Left renal cortex interstitium (tissue), 4 donors: Measurements from ENCODE around the gene EIF4A3. TPM values are rescaled to one million over a fixed set of nuclear protein-coding genes. Genes with fewer than 3 reads are reported as not detected.
"Not testable (repeated sequence)": the region's sequence is repeated elsewhere in the genome, so short reads cannot be mapped to it uniquely, and the experiment has no call there.

ENCODE experiments used
- DNase-seq, 4 donors: peaks; one replicate each; pipeline ENCODE4 v3.0.0-alpha.2; 2013; ENCODE audit warnings: low read depth in 4 of 4, low spot score in 2 of 4, missing footprints in 1 of 4
- polyA plus RNA-seq, 4 donors: library from polyadenylated mRNA; unstranded; fragments of 120-200 nt; gene quantifications; one replicate each; pipeline ENCODE4 v1.2.1, GENCODE V29; 2013; ENCODE audit not compliant: insufficient read length in 4 of 4

Gene EIF4A3
- polyA plus RNA-seq, 4 donors: 111 to 125 (median 115) TPM

DNA sequence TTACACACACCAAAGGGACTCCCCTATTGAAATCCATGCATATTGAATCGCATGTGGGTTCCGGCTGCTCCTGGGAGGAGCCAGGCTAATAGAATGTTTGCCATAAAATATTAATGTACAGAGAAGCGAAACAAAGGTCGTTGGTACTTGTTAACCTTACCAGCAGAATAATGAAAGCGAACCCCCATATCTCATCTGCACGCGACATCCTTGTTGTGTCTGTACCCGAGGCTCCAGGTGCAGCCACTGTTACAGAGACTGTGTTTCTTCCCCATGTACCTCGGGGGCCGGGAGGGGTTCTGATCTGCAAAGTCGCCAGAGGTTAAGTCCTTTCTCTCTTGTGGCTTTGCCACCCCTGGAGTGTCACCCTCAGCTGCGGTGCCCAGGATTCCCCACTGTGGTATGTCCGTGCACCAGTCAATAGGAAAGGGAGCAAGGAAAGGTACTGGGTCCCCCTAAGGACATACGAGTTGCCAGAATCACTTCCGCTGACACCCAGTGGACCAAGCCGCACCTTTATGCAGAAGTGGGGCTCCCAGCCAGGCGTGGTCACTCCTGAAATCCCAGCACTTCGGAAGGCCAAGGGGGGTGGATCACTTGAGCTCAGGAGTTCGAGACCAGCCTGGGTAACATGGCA, 43.4 kb downstream of the EIF4A3 start:
- no peak for DNase-seq

DNA sequence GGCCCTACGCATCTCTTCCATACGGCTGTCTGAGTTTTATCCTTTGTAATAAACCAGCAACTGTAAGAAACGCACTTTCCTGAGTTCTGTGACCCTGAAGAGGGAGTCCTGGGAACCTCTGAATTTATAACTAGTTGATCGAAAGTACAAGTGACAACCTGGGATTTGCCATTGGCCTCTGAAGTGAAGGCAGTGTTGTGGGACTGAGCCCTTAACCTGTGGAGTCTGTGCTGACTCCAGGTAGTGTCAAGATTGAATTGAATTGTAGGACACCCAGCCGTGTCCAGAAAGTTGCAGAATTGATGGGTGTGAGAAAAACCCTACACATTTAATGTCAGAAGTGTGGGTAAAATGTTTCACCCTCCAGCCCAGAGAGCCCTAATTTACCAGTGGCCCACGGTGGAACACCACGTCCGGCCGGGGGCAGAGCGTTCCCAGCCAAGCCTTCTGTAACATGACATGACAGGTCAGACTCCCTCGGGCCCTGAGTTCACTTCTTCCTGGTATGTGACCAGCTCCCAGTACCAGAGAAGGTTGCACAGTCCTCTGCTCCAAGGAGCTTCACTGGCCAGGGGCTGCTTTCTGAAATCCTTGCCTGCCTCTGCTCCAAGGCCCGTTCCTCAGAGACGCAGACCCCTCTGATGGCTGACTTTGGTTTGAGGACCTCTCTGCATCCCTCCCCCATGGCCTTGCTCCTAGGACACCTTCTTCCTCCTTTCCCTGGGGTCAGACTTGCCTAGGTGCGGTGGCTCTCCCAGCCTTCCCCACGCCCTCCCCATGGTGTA, 44.1 kb downstream of the EIF4A3 start:
- DNase-seq: no peak

DNA sequence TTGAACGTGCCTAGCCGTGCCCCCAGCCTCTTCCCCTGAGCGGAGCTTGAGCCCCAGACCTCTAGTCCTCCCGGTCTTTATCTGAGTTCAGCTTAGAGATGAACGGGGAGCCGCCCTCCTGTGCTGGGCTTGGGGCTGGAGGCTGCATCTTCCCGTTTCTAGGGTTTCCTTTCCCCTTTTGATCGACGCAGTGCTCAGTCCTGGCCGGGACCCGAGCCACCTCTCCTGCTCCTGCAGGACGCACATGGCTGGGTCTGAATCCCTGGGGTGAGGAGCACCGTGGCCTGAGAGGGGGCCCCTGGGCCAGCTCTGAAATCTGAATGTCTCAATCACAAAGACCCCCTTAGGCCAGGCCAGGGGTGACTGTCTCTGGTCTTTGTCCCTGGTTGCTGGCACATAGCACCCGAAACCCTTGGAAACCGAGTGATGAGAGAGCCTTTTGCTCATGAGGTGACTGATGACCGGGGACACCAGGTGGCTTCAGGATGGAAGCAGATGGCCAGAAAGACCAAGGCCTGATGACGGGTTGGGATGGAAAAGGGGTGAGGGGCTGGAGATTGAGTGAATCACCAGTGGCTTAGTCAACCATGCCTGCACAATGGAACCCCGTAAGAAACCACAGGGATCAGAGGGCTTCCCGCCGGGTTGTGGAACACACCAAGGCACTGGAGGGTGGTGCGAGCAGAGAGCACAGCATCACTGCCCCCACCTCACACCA, 44.8 kb downstream of the EIF4A3 start:
- no peak for DNase-seq

DNA sequence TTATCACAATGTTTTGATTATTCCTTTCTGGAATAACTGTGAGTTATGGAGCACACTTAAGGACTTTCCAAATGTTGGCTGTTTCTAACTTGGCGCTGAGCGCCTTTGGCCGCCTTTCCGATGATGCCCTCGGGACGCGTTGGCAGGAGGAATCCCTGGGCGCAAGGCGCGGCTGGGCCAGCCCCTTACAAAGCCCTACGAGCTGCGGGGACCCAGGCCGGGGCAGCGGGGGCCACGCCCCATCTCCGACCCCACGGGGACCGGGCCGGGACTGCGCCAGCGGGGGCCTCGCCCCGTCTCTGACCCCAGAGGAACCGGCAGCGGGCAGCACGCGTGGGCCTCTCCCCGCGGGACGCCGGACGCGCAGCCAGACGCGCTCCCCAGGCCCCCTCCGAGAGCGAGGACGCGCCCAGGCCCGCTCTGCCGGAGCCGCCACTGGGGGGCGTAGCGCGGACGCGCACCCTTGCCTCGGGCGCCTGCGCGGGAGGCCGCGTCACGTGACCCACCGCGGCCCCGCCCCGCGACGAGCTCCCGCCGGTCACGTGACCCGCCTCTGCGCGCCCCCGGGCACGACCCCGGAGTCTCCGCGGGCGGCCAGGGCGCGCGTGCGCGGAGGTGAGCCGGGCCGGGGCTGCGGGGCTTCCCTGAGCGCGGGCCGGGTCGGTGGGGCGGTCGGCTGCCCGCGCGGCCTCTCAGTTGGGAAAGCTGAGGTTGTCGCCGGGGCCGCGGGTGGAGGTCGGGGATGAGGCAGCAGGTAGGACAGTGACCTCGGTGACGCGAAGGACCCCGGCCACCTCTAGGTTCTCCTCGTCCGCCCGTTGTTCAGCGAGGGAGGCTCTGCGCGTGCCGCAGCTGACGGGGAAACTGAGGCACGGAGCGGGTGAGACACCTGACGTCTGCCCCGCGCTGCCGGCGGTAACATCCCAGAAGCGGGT, 45.6 kb downstream of the EIF4A3 start, which contains the start of gene GAA:
Gene GAA (plus strand): TSS at position 571 of the 935 bp plus-strand sequence. CDS start 3,006 bp downstream, outside the sequence.
- peak; percentile 48 to 82 (median 78) for DNase-seq

DNA sequence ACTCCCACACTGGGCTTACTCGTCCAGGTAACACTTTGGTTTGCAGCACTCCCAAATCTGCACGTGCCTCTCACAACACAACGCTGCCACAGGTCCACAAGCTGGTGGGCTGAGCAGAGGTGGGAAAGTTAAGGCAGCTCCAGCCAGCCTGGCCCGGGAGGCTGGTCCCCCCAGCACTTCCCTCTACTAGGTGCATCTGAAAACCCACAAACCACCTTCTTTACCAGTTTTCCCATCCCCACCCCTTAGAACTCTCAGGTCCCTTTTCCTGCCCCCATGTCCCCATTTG, 46.9 kb downstream of the EIF4A3 start:
- DNase-seq: no peak

DNA sequence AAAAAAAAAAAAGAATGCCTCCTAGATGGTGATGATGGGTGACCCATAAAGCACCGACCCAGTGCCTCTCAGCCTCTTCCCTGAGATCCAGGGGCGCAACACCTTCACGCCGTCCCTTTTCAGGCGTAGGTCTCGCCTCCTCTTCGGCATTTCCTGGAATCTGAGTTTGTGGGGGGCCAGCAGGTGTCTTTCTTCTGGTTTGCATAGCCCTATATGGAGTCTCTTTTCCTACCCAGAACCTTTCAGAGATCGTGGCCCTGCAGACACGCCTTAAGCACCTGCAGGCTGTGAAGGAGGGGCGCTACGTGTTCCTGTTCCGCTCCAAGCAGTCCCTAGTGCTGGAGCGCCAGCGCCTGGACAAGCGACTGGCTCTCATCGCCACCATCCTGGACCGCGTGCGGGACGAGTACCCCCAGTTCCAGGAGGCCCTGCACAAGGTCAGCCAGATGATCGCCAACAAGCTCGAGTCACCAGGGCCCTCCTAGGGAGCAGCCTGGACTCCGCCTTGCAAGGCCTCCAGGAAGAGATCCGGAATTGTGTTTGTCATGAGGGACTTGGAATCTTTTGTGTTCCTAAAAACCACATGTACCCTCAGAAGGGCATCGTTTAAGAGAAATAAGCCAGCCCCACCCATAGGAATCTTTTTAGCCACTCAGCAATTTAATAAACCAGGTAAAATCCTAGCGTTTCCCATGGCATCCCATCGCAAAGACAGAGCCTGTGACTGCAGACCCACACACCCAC, 47.5 kb downstream of the EIF4A3 start:
- no peak for DNase-seq

DNA sequence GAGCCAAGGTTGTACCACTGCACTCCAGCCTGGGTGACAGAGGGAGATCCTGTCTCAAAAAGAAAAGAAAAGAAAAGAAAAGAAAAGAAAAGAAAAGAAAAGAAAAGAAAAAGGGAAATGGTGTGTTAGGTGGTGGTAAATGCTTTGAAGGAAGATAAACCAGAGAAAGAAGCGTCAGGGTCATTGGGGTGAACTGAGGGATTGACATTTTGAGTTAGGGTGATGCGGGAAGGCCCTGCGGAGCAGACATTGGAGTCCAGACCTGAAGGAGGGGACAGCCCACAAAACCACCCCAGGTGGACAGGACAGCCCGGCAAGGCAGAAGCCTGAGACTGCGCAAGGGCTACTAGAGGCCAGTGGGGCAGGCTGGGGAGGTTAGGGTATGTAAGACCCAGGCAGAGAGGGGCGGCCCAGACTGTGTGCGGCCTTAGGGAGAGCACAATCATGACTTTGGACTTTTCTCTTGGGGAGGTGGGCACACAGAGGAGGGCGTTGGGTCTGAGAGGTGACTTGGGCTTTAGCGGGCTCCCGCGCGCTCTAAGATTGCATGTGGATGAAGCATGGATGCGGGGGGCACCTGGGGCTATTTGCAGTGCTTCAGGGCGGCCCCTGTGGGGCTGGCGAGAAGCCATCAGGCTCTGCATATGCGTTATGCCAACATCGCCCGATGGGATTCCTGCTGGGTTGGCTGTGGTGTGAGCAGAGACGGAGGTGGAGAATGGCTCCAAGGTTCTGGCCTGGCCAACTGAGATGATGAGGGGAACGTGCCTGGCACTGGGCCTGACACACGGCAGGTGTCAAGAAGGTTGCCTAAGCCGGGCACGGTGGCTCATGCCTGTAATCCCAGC, 48.9 kb downstream of the EIF4A3 start:
- DNase-seq: no peak

DNA sequence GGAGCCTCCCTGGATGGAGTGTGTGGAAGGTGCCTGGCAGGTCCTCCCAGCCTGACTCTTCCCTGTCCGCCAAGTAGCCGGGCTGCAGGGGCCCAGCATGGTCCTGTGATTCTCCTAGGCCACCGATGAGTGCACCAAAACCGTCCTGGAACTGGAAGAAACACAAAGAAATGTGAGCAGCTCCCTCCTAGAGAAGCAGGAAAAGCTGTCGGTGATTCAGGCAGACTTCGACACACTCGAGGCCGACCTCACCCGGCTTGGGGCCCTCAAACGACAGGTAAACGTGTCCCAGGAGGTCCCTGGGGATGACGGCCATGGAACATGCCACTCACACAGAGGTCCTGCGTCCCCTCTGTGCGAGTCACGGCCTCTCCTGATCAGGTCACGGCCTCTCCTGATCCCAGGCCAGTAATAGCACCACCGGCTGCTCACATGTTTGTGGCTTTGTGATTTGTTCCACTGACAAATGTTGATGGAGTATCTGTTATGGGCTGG, 49.8 kb downstream of the EIF4A3 start:
- DNase-seq: no peak

DNA sequence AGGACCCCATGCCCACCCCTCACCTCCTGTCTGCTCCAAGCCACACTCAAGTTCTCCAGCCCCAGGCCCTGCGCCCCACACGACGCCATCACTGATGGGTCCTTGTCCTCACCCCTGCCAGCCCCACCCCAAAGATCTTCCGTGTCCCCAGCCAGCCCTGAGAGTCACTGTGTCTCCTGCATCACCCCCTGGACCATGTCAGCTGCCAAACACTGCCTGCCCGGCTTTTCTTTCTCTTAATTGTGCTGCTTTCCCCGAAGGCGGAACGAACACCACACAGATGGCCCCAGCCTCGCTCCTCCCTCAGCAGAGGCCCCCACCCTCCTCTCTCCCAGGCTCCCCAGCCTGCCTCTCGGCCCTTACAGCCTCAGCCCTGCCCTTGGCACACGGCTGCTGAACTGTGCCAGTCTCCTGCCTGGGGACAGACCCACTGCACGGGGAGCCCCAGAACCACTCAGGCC, 50.3 kb downstream of the EIF4A3 start:
- DNase-seq: no peak

DNA sequence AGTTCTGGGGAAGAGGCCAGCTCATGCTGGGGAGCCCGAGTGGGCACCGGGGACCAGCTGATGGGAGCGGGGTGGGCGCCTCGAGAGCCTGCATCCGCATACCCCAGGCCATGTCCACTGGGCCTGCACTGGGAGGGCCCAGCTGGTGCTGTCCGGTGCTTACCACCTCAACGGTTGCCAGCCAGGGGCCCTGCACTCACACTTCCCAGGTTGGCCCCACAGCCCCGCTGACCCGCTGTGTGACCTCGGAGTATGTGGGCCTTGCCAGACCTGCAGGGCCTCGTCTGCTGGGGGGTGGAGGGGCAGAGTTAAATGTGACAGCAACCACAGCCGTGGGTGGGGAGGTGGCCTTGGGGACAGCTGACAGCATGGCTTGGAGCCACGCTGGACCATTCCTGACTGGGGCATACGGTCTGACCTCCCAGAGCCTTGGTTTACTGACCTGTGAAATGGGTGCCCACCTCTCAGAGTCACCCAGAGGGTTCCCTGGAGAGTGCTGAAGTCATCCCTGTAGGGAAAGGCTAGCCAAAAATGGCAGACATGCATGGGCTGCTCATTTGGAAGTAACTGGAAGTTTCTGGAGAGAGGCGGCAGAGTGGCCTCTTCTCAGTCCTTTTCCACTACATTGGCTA, 51.0 kb downstream of the EIF4A3 start:
- DNase-seq: no peak

DNA sequence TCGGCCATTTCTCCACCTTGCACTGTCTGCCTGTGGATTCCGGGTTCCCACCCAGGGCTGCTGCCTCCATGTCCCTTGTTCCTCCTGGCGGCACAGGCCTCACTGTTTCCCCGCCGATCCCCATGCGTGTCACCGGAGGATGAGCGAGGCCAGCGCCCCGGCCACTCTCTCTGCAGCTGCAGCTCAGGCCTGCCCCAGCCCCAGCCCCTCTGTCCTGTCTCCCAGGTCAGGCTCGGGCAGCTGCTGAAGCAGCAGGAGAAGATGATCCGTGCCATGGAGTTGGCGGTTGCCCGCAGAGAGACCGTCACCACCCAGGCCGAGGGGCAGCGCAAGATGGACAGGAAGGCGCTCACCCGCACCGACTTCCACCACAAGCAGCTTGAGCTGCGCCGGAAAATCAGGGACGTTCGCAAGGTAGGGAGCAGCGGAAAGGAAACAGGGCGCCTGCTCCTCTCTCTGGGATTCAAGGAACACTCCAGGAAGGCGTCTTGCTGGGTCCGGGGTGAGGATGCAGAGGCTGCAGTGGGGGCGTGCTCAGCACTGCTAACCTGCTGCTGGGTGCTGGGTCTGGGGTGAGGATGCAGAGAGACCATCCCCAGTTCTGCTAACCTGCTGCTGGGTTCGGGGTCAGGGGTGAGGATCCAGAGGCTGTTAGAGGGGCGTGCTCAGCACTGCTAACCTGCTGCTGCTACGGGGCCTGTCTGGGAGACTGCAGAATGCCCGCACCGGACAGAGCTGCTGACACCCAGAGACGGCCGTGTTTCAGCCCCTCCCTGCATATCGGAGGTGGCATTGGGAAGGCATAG, 51.7 kb downstream of the EIF4A3 start:
- DNase-seq: no peak

DNA sequence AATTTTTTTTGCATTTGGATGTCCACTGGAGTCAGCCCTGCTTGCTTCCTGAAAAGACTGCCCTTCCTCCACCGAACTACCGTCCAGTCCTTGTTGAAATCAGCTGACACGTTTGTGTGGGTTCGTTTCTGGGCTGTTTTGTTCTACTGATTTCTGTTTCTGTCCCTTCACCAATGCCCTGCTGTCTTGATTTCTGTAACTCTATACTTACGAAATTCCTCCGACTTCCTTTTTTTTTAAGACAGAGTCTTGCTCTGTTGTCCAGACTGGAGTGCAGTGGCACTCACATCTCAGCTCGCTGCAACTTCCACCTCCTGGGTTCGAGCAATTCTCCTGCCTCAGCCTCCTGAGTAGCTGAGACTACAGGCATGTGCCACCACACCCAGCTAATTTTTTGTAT, 54.0 kb downstream of the EIF4A3 start:
- DNase-seq: no peak

DNA sequence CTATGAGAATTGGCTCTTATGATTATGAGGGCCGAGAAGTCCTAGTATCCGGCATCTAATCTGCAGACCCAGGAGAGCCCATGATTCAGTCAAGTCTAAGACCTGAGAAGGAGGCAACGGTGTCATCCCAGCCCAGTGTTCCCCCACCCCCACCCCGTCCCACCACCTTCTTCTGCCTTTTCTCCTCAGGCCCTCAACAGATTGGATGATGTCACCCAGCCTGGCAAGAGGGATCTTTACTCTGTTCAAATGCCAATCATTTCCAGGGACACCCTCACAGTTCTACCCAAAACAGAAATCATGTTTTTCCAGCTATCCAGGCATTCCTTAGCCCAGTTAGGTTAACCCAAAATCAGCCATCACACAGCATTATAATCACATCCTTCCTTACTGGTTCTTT, 55.6 kb downstream of the EIF4A3 start:
- no peak for DNase-seq

DNA sequence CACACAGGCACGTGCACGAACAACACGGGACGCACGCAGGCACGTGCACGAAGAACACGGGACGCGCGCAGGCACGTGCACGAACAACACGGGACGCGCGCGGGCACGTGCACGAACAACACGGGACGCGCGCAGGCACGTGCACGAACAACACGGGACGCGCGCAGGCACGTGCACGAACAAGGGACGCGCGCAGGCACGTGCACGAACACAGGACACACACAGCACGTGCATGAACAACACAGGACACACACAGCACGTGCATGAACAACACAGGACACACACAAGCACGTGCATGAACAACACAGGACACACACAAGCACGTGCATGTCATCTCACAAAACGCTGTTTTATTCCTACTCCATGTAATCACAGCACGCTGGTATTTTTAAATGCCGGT, 56.8 kb downstream of the EIF4A3 start:
- DNase-seq: not testable (repeated sequence)

DNA sequence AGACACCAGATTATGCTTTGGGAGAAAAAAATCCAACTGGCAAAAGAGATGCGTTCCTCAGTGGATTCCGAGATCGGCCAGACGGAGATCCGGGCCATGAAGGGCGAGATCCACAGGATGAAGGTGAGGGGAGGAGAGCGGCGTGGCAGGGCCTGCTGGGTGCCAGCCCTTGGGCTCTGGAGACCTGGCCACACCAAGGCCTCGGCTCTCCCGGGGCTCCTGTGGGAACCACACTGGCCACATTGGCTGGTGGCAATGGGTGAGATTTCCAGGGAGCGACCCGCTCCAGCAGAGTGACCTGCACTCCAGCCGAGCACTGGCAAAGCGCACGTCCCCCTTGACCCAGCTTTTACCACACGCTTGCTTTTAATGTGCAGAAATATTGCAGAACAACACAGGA, 57.2 kb downstream of the EIF4A3 start:
- DNase-seq: no peak

DNA sequence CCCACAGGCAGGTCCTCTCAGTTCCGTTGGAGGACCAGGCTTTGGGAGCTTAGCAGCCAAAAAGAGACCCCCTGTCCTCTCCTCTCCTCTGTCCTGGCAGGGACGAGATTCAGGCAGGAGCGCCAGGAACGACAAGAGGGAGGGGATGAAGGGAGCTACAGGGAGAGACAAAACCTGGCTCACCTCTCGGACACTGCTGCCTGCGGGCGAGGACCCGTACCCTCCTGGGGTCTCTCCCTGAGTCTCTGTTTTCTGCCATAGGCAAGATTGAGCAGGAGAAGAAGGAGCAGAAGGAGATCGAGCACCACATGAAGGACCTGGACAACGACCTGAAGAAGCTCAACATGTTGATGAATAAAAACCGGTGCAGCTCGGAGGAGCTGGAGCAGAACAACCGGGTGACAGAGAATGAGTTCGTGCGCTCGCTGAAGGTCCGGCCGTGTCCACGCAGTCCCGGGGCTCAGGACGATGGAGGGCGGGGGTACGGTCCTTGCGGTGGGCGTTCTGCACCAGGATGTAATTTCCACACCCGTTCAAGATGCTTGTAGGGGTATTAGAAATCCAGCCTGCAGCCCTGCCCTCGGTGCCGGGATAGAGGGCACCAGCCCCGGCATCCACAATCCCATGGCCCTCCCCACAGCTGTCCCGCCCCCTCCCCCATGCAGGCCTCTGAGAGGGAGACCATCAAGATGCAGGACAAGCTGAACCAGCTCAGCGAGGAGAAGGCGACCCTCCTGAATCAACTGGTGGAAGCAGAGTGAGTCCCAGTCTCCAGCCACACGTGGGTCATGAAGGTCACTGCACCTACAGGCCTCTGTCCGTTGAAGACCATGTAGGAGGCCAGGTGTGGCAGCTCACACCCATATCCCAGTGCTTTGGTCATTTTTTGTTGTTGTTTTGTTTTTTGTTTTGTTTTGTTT, 59.3 kb downstream of the EIF4A3 start:
- DNase-seq: no peak
